HG02610 (cell line): ENCODE data around the gene ZMYND8.
"Not testable (repeated sequence)": the region's sequence is repeated elsewhere in the genome, so short reads cannot be mapped to it uniquely, and the experiment has no call there.

ENCODE experiments used
- ATAC-seq: cut with Tn5 transposase; IDR thresholded peaks from one replicate; pipeline ENCODE4 v1.9.1; 2021; ENCODE audit warnings: mild to moderate bottlenecking, moderate library complexity; ENCODE audit not compliant: unreplicated experiment

The ZMYND8 gene

DNA sequence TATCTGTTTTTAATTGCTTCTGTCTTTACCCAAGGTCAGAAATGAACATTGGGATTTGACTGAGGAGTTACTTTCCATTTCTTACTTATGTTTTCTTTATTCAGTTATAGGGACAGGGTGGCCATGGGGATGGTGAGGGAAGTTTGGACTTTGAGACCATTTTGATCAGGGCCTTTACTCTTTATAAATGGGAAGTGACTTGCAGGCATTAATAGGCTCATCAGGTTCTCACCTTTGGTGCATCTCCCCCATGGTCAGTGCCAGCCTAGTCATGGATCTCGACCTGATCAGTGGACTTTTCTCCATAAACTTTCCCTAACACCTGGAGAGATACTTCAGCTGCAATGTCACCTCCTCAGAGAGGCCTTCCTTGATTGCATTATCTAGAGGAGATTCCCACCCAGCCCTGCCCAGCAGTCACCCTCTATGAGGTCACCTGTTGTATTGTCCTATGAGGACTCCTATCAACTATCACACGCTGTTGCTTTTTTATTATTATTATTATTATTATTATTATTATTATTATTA is 16.8 kb upstream of the ZMYND8 start:
- no peak for ATAC-seq

DNA sequence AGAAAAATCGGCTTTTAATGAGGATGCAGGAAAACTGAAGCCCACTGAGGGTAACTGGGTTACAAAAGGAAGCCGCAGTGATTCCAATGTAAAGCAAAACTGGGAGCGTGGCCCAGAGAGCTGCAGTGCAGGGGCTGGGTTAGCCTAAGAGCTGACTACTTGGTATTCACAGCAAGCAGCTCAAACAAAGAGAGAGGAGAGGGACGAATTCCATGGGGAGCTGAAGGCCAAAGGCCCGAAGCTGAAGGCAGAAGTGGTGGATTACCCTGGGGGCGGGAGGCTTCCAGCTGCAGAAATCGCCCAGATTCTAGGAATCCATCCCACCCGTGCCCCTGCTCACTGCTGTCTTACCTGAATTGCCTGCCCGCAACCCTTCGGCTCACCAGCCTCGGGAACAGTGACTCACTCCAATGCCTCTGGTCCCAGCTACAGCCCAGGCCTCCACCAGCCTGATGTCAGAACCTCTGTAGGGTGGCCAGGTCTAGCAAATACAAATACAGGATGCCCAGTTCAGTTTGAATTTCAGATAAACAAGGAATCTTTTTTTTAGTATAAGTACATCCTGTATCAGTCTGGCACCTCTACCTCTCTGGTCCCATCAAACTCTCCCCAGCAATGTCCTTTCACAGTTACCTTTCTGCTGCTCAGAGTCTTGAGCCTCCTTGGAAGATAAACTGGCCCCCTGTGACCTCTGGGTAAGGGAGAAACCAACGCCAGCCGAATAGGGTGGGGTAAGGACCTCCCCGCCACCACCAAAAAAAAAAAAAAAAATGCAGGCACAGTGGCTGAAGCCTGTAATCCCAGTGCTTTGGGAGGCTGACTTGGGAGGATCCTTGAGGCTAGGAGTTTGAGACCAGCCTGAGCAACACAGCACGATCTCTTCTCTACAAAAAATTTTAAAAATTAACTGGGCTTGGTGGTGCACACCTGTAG is 14.6 kb upstream of the ZMYND8 start:
- ATAC-seq = no peak

DNA sequence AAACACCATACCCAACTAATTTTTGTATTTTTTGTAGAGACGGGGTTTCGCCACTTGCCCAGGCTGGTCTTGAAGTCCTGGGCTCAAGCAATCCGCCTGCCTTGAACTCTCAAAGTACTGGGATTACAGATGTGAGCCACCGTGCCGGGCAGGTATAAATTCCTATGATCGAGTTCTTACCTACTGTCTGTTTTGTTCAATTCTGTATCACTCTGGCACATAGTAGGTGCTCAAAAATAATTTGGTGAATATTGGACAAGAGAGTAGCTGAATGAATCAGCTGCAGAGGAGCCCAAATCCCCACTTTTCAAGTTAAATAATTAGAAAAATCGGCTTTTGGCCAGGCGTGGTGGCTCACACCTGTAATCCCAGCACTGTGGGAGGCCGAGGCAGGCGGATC is 13.7 kb upstream of the ZMYND8 start:
- no peak for ATAC-seq

DNA sequence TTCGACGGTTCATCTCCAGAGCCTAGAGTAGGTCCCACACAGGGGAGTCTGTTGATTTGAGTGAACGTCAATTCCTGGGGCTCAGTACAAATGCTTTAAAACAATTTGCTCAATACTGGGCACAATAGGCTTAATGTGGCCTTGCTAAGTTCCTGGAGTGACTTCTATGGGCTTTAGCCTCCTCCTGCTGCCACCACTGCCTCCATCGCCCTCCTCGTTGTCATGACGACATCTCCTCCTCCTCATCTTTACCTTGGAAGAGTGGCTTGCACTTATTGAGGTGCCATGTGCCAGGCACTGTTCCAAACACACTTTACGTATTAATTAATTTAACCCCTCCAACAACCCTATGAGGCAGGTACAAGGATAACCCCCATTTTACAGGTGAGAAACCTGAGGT is 11.8 kb upstream of the ZMYND8 start:
- ATAC-seq = no peak

DNA sequence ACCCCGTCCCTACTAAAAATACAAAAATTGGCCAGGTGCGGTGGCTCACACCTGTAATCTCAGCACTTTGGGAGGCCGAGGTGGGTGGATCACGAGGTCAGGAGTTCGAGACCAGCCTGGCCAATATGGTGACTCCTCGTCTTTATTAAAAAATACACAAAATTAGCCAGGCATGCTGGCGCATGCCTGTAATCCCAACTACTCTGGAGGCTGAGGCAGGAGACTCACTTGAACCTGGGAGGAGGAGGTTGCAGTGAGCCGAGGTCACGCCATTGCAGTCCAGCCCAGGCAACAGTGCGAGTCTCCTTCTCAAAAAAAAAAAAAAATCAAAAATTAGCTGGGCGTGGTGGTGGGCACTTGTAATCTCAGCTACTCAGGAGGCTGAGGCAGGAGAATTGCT is 9.8 kb upstream of the ZMYND8 start:
- ATAC-seq = not testable (repeated sequence)

DNA sequence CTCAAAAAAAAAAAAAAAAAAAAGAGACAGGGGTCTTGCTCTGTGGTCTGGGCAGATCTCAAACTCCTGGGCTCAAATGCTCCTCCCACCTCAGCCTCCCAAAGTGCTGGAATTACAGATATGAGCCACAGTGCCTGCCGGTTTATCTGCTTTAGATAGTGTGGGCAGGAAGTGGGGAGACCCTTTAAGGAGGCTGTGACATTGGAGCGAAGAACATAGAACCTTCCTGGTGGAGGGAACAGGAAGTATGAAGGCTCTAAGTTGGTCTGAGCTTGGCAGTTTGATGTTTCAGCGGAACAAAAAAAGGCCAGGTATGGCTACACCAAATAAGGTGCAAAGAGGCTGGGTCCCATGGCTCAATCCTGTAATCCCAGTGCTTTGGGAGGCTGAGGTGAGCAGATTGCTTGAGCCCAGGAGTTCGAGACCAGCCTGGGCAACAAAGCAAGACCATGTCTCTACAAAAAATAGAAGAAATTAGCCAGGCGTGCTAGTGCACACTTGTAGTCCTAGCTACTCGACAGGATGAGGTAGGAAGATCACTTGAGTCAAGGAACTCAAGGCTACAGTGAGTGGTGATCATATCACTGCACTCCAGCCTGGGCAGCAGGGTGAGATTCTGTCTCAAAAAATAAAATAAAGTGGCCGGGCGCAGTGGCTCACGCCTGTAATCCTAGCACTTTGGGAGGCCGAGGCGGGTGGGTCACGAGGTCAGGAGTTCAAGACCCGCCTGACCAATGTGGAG is 8.7 kb upstream of the ZMYND8 start:
- no peak for ATAC-seq

DNA sequence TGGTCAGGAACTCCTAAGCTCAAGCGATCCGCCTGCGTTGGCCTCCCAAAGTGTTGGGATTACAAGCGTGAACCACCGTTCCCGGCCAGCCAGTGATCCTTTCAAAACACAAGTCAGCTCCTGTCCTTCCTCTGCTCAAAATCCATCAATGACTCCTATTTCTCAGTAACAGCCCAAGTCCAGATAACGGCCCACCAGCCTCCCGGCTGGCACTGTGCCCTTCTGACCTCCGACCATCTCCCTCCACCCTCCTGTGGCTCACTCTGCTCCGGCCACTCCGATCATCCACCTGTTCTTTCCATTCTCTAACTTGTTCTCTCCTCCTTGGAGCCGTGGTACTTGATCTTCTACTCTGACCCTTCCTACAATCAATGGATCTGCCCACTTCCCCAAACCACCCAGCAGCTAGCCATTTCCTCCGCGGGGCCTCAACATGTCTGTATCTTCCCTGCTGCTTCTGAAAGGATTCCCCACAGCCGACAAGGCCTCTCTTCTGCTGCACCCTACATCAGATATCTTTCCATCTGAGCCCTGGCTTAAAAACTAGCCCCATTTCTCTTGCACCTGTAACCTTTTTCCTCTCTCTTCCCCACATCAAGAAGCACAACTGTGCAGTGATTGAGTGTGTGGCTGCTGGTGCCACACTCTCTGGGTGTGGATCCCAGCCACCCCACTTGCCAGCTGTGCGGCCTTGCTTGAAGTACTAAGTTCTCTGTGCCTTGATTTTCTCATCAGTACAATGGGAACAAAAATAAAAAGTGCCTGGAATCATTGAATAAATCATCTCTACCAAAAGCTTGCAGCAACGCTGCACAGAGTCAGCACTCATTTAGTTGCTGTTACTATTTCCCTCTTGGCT is 6.1 kb upstream of the ZMYND8 start:
- no peak for ATAC-seq

DNA sequence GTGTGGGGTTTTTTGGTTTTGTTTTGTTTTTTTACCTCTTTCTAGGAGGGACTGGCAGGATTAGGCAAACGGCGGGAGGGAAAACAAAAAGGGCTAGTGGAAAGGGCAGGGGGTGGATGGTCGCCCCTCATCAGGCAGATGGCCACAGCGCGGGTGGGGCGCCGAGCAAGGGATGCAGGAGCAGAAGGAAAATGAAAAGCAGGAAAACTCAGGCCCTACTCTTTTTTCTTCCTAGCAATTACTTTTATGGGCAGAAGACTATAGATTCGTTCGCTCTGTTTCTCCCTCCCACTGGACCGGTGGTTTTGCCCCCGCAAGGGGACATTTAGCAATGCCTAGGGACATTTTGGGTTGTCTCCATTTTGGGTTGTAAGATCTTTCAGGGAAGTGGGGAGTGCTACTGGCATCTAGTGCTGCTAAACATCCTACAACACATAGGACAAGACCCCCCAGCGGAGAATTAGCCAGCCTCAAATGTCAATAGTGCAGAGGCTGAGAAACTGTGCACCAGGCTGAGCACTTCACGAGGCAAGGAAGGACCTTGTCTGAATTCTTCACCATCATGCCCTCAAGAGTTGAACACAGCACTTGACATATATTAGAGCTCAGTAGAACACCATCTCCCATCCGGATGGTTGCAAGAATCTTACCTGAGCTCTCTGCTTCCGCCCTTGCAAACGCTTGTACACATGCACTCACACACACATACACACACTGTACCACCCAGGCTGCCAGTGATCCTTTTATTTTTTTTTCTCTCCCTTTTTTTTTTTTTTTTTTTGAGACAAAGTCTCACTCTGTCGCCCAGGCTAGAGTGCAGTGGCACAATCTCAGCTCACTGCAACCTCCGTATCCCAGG is 4.8 kb upstream of the ZMYND8 start:
- ATAC-seq = no peak

DNA sequence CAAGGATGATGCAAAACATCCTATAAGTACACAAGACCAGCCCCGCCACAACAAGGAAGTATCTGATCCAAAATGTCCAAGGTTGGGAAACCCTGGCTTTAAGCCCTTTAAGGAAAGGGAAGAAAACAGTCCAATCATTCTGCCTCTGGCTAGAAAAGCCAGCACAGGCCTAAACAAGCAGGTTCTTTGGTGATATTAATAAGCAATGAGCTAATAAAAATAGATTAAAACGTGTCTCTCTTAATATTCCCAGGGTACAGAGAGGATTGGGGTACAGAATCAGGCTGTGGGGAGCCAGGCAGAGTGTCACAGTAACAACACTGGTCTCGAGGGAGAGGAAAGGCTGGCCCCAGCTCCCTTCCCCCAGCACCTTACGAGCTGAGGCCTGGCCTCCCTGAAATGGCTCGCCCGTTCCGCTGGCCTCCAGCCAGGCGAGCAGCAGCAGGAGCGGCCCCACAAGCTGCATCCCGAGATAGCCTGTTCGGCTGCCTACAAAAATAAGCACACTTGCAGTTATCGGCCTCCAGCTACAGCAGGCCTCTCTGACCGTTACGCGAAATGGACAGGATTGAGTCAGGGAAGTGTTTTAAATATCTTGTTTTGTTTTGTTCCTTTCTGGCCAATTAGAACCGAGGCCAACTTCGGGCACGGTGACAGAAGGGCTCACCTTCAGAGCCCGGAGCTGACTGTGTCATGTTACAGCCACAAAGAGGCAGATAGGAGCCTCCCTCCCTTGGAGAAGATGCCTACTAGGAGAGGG is 4.0 kb upstream of the ZMYND8 start:
- no peak for ATAC-seq

DNA sequence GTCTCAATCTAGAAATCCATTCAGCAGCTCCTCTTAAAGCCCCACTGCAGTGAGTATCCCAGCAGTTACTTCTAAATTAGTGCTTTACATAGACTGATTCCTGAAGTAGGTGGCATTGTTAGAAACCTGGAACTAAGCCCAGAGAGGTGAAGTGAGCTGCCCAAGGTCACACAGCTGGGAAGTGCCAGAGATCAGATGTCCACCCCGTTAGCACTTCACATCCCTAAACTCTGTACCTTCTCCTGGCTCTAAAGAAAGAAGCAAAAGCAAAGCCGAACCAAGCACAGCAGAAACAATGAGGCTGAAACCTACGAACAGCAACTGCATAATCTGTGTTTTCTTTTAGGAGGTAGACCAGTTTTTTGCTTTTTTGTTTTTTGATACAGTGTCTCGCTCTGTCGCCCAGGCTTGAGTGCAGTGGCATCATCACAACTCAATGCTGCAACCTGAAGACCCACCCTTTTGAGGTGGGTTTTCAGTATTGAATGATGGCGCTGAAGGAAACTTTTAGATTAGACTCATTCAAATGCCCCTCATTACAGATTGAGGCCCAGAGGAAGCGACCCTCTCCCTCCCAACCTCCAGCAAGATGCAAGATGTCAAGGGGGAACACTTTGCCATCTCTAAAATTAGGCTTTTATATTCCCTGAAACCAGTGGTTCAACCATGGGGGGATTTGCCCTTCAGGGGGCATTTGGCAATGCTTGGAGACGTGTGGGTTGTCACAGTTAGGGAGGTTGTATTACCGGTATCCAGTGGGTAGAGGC is 3.2 kb upstream of the ZMYND8 start:
- ATAC-seq = no peak

DNA sequence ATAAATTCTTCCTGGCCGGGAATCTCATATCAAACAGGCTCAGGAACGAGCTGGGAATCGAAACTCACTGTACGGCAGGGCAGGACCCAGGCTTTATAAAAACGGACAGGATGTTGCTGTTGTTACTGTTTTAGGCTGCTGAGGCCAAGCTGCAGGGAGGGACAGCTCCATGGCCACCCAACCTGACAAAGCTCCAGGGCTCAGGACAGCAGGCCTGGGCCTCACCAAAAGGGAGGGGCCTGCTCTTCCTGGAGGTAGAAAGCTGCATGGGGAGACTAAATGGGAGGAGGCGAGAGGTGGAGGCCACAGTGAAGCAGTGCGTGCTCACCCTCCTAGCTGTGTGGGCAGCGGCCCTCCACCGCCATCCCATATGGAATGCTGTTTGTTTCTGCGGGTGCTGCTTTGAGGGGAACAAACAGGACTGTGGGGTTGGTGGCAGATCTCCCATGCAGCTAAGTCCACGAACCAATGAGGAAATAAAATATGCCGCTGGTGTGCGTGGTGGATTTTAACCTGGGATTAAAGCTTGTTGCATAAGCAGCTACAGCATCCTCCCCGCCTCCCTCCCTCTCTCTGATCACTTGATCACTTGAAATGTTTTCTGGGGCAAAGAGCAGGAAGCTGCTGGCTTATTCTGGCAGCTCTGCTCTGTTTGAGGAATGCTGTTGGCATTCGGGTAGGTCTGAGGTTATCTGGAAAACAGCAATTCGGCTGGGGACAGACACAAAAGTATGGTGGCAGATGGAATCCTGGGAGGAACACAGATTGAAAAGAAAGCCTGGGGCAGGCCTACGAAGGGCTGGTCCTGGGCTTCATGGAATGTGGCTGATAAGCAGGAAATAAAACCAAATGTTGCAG is 2.4 kb upstream of the ZMYND8 start:
- no peak for ATAC-seq

DNA sequence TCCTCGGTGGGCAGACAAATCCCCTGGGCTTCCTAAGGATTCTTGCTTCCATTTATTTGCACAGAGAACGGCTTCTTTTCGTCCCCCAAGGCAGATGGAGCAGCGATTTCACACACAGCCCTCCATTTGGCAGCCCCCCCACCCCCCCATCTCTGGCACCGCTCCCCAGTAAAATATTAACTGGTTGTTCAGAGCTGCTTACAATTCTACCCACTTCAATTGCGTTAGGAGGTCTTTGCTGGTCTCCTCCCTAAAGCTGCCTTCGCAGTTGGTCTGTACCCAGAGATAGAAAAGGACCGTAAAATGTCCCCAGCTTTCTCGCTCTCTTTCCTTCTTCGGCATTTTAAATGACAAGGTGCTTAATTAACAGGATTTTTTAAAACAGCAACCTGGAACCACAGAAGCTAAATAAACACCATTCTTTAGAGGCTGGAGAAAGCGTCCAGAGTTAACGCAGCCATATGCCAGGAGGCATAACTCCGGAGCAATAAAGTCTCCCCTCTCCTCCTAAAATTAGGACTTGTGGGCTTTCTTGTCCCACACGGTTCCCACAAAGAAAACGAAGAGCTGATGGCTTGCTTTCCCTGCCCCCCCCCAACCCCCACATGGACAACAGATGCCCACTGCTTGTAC is 1.7 kb upstream of the ZMYND8 start:
- no peak for ATAC-seq

DNA sequence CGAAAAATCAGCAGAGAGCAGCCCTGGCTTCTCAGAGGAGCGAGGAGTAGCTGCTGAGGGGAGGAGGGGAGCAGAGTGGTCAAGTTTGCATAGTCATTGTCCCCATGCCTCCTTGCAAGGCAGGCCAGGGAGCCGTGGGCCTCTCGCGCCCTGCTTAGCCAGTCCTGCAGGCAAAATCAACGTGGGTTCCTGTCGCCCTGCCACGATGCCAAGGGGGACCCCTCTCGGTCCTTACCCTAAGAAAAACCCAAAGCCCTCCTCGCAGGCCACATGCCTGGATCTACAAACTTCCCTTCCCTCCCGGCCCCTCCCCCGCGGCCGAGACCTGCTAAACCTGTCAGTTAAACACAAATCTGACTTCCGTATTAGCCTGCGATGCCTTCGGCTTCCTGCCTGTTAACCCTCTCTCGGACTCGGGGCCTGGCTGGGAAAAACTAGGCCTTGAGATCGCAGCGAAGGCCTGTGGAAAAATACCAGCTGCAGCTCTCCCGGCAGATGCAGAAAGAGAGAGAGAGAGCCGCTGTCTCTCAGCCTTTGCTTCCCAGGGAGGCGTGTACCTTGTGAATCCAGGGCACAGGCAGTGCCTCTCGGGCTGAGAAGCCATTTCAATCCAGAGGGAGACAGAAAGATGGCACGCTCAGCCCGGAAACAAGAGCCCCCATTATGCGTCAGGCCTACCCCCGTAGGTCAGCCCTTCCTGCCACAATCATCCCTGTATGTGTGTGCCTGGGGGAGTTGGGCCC is 968 bp upstream of the ZMYND8 start:
- peak; percentile 37 for ATAC-seq

DNA sequence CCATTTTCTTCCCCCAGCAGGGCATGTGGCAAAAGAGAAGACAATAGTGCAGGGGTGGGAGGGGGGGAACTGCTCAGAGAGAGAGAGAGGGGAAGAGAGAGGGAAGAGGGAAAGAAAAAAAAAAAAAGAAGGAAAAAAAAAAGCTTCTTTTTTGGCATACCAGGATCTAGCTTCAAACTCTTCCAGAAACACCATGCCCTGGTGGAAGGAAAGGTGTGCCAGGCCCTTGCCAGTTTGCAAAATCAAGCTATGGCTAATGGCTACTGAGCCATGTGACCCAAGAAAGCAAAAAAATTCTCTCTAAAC is 326 bp downstream of the ZMYND8 start:
- no peak for ATAC-seq

DNA sequence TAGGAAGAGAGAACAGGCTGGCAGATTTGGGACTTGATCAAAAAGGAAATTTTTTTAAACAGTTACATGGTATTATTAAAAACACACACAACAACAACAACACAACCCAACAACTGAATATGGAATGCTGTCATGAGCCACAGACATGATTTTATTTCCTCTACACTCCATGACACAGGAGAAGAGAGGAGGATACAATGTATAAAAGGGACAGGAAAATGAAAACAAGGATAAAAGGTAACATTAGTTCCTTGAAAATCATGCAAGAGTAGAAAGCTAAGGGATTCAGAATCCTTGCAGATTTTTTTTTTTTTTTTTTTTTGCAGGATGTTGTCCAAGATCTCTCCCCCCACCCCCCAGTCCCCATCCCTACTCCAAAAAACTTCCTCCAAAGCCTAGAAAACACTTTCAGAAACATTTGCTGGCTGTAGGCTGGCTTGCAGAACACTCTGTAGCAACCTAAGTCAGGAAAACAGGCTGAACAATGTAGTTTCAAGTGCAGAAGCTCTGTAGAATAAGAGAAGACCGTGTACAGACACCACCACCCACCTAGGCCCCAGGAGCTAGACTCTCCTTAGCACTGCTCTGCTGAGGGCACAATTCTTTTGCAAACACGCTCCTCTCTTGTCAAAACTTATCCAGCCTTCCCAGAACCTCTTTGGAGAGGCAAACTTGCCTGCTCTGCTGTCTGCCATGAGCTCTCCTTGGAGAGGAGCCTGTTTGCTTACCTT is 845 bp downstream of the ZMYND8 start:
- no peak for ATAC-seq
